ENCODE data around the gene PHKG1.

- TF ChIP-seq, protein P1, sequence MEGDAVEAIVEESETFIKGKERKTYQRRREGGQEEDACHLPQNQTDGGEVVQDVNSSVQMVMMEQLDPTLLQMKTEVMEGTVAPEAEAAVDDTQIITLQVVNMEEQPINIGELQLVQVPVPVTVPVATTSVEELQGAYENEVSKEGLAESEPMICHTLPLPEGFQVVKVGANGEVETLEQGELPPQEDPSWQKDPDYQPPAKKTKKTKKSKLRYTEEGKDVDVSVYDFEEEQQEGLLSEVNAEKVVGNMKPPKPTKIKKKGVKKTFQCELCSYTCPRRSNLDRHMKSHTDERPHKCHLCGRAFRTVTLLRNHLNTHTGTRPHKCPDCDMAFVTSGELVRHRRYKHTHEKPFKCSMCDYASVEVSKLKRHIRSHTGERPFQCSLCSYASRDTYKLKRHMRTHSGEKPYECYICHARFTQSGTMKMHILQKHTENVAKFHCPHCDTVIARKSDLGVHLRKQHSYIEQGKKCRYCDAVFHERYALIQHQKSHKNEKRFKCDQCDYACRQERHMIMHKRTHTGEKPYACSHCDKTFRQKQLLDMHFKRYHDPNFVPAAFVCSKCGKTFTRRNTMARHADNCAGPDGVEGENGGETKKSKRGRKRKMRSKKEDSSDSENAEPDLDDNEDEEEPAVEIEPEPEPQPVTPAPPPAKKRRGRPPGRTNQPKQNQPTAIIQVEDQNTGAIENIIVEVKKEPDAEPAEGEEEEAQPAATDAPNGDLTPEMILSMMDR (IDR thresholded peaks at IDR 0.05 in 4 of 5, conservative IDR thresholded peaks at IDR 0.05 in 1 of 5), result no peak
- no peak for TF ChIP-seq POLR2A (IDR thresholded peaks at IDR 0.05)
Measured at GRCh38 chr7:56087445-56087844, 5.3 kb downstream of the PHKG1 start.

Measured in gastrocnemius medialis (tissue), 4 donors.